ENCODE results near the gene ARID3A. TPM values are rescaled to one million over a fixed set of nuclear protein-coding genes. Genes with fewer than 3 reads are reported as not detected.

The ARID3A gene
- total RNA-seq, 1 experiment from 2014 or later = 34.8 TPM

- H3K4me3 ChIP-seq = no peak overlapping the region
- peaks cover 37% of the 10 kb centered on the region for H3K36me3 ChIP-seq
- peaks cover 19% of the 10 kb centered on the region for H3K4me1 ChIP-seq
- no peaks in the 10 kb centered on the region for H3K9me3 ChIP-seq (replicated peaks)
- H3K27ac ChIP-seq = peak overlapping the region; percentile 96
- no peaks in the 10 kb centered on the region for H3K27me3 ChIP-seq
- no peak for DNase-seq
Measured at GRCh38 chr19:962683-963400, 37.0 kb downstream of the ARID3A start.

DNA sequence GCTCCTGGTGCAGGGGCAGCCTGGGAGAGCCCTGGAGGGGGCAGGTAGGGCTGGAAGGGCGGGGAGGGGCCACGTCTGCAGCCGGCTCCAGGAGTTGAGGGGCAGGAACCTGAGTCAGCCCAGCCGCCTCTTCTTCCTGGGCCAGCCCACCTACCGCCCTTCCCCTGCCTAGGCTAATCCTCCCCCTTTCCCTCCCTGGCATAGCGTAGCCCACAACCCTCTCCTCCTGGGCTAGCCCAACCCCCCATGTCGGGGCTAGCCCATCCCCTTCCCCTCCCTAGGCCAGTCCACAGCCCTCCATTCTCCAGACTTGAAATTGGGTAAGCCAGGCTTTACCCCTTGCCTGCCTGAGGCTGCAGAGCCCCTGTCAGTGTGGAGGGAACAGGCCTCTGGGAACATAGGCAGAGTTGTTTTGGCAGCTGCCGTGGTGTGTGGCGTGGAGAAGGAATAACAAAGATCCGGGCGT, 37.7 kb downstream of the ARID3A start:
- peaks cover 42% of the 10 kb centered on the region for H3K36me3 ChIP-seq
- H3K4me3 ChIP-seq = no peak overlapping the region
- peak; percentile 94 to 95 for DNase-seq
- H3K9me3 ChIP-seq (replicated peaks) = no peaks in the 10 kb centered on the region
- peaks cover 19% of the 10 kb centered on the region for H3K4me1 ChIP-seq
- H3K27me3 ChIP-seq = no peaks in the 10 kb centered on the region
- peak overlapping the region; percentile 96 for H3K27ac ChIP-seq

GRCh38 chr19:964116-964520, 38.3 kb downstream of the ARID3A start:
- peak; percentile 57 to 58 for DNase-seq
- peak overlapping the region; percentile 96 for H3K27ac ChIP-seq
- peaks cover 19% of the 10 kb centered on the region for H3K4me1 ChIP-seq
- H3K36me3 ChIP-seq = peaks cover 48% of the 10 kb centered on the region
- H3K9me3 ChIP-seq (replicated peaks) = no peaks in the 10 kb centered on the region
- no peak overlapping the region for H3K4me3 ChIP-seq
- no peaks in the 10 kb centered on the region for H3K27me3 ChIP-seq

- H3K9me3 ChIP-seq (replicated peaks) = no peaks in the 10 kb centered on the region
- peak overlapping the region; percentile 96 for H3K27ac ChIP-seq
- no peaks in the 10 kb centered on the region for H3K27me3 ChIP-seq
- peaks cover 19% of the 10 kb centered on the region for H3K4me1 ChIP-seq
- H3K4me3 ChIP-seq = no peak overlapping the region
- DNase-seq = peak; percentile 56 to 64
- peaks cover 53% of the 10 kb centered on the region for H3K36me3 ChIP-seq
Measured at GRCh38 chr19:964761-965694, 39.2 kb downstream of the ARID3A start.

DNA sequence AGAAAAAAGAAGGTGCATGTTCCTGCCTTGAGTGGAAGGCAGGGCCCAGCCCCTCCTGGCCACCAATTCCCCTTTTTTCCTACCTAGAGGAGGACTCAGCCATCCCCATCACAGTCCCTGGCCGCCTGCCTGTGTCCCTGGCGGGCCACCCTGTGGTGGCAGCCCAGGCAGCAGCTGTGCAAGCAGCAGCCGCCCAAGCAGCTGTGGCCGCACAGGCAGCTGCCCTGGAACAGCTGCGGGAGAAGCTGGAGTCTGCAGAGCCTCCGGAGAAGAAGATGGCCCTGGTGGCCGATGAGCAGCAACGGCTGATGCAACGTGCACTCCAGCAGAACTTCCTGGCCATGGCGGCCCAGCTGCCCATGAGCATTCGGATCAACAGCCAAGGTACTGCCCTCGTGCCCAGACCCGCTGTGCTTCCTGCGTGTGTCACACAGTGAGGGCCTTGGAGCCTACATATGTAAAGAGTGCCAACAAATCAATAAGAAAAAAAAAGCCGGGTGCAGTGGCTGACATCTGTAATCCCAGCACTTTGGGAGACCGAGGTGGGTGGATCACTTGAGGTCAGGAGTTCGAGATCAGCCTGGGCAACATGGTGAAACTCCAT, 40.8 kb downstream of the ARID3A start:
- Histone ChIP-seq H3K27me3 (no peaks in the 10 kb centered on the region), H3K4me1 (peaks cover 19% of the 10 kb centered on the region), H3K9me3 (replicated peaks) (peaks cover 7% of the 10 kb centered on the region), H3K27ac (peak overlapping the region; percentile 12), H3K36me3 (peaks cover 63% of the 10 kb centered on the region), H3K4me3 (no peak overlapping the region)
- peak; percentile 88 to 89 for DNase-seq

- Histone ChIP-seq H3K27me3 (no peaks in the 10 kb centered on the region), H3K4me3 (no peak overlapping the region), H3K36me3 (peaks cover 55% of the 10 kb centered on the region), H3K9me3 (replicated peaks) (peaks cover 7% of the 10 kb centered on the region), H3K4me1 (peaks cover 4% of the 10 kb centered on the region; the same call in 1 of the 2 replicates), H3K27ac (no peak overlapping the region)
- no peak for DNase-seq
Measured at GRCh38 chr19:970695-971094, 44.9 kb downstream of the ARID3A start.

DNA sequence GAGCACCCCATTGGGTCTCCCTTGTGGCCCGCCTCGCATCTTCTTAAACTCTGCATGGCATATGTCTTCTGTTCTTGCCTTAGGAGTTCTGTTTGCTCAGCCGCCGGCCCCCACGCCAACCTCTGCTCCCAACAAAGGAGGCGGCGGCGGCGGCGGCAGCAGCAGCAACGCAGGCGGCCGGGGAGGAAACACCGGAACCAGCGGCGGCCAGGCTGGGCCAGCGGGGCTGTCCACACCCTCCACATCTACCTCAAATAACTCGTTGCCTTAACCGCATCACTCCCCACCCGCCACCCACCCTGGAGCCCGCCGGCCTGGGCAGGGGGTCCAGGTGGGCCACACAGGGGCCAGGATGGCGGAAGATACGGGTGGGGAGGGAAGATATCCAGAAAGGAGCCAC, 46.0 kb downstream of the ARID3A start:
- Histone ChIP-seq H3K4me3 (no peak overlapping the region), H3K27ac (no peak overlapping the region), H3K4me1 (no peaks in the 10 kb centered on the region), H3K27me3 (no peaks in the 10 kb centered on the region), H3K36me3 (peaks cover 52% of the 10 kb centered on the region), H3K9me3 (replicated peaks) (peaks cover 7% of the 10 kb centered on the region)
- DNase-seq = no peak

- H3K27me3 ChIP-seq = no peaks in the 10 kb centered on the region
- peaks cover 7% of the 10 kb centered on the region for H3K9me3 ChIP-seq (replicated peaks)
- no peak overlapping the region for H3K4me3 ChIP-seq
- H3K4me1 ChIP-seq = peaks cover 1% of the 10 kb centered on the region
- H3K27ac ChIP-seq = no peak overlapping the region
- DNase-seq = no peak
- peaks cover 47% of the 10 kb centered on the region for H3K36me3 ChIP-seq
Measured at GRCh38 chr19:972281-972680, 46.4 kb downstream of the ARID3A start.

DNA sequence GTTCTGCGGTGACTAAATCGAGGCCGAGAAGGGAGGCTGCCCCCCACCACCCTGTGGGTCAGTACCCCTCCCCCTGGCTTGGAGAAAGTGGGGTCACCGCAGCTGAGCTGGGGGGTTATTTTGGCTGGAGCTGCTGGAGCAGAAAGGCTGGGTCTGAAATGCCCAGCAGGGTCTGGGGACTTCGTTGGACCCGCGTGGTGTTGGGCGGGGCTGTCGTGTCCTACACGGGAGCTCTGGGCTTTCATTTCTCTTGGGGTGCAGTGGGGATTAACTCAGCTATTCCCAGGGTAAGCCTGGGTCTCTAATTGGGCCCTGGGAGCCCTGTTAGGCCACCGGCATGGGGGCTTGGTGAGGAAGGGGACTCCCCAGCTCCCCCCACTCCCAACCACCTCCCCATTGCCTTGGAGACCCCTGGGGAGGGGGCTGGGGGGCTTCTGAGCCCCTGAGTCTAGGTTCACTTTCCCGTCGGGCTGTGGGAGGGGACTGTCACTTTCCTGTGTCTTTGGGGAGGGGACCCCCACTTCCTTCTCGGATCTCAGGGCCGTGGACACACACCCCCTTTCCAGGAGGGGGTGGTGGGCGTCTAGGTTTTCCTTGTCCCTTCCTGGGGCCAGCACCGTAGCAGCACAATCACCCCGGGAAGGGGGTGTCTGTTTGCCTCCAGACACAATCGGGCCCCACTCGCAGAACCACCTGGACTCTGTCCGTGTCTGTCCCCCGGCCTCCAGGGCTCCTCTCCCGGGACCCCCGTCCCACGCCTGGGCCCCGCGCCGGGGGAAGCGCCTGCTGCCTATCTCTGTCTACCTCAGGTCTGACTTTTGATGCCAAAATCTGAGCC, 48.1 kb downstream of the ARID3A start:
- Histone ChIP-seq H3K4me1 (peaks cover 4% of the 10 kb centered on the region), H3K9me3 (replicated peaks) (peaks cover 7% of the 10 kb centered on the region), H3K27ac (no peak overlapping the region), H3K4me3 (no peak overlapping the region), H3K27me3 (no peaks in the 10 kb centered on the region), H3K36me3 (peaks cover 32% of the 10 kb centered on the region)
- DNase-seq = no peak

GRCh38 chr19:974564-975257, 48.9 kb downstream of the ARID3A start:
- no peak overlapping the region for H3K4me3 ChIP-seq
- no peaks in the 10 kb centered on the region for H3K27me3 ChIP-seq
- peaks cover 26% of the 10 kb centered on the region for H3K36me3 ChIP-seq
- peaks cover 7% of the 10 kb centered on the region for H3K9me3 ChIP-seq (replicated peaks)
- peaks cover 4% of the 10 kb centered on the region for H3K4me1 ChIP-seq
- no peak overlapping the region for H3K27ac ChIP-seq
- DNase-seq = no peak

- Histone ChIP-seq H3K36me3 (peaks cover 8% of the 10 kb centered on the region), H3K27ac (no peak overlapping the region), H3K4me3 (no peak overlapping the region), H3K27me3 (no peaks in the 10 kb centered on the region), H3K4me1 (peaks cover 9% of the 10 kb centered on the region), H3K9me3 (replicated peaks) (no peaks in the 10 kb centered on the region)
- no peak for DNase-seq
Measured at GRCh38 chr19:976476-976875, 50.6 kb downstream of the ARID3A start.

DNA sequence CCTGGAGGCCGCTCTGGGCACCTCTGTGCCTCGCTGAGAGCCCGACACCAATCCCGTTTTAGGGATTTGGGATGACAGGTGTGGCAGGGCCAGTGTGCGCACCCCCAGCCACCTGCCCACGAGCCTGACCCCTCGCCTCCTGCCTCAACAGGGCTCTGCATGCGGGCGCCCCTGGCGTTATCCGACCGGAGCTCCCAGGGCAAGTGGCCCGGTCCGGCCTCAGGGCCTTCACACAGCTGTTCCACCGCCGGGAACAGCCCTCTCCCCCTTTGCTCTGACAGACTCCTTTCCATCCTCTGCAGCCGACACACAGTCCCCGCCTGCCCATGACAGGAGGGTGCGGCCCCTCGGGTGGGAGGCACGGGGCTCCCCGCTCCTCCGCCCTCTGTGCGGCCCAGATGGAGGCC, 51.2 kb downstream of the ARID3A start:
- Histone ChIP-seq H3K4me3 (no peak overlapping the region), H3K9me3 (replicated peaks) (no peaks in the 10 kb centered on the region), H3K27me3 (no peaks in the 10 kb centered on the region), H3K36me3 (peaks cover 4% of the 10 kb centered on the region; the same call in 1 of the 2 replicates), H3K4me1 (peaks cover 9% of the 10 kb centered on the region), H3K27ac (no peak overlapping the region)
- DNase-seq = peak; percentile 50 to 60

- Histone ChIP-seq H3K4me3 (no peak overlapping the region), H3K4me1 (peaks cover 12% of the 10 kb centered on the region), H3K9me3 (replicated peaks) (no peaks in the 10 kb centered on the region), H3K36me3 (no peaks in the 10 kb centered on the region), H3K27ac (no peak overlapping the region), H3K27me3 (no peaks in the 10 kb centered on the region)
- DNase-seq = no peak
Measured at GRCh38 chr19:979318-979741, 53.5 kb downstream of the ARID3A start.
